OCI-LY1 (cell line): ENCODE measurements around the gene UBTD1.

Experiments used
- H2AFZ ChIP-seq: fragments of 200-600 bp; sonication (generic), shearing (Covaris generic); 2 replicates; pipeline ENCODE4 v1.6.0; 2014; ENCODE audit warnings: antibody characterized with exemption, mild to moderate bottlenecking, low read length
- H3F3A ChIP-seq: fragments of 200-600 bp; sonication (generic), shearing (Covaris generic); 2 replicates; pipeline ENCODE4 v1.6.0; 2014; ENCODE audit warnings: mild to moderate bottlenecking, antibody characterized with exemption, low read length, moderate library complexity; ENCODE audit not compliant: insufficient read depth
- H3K27ac ChIP-seq: fragments of 200-600 bp; sonication (generic); 2 replicates; pipeline ENCODE4 v1.5.1; 2014; ENCODE audit warnings: low read length, mixed run types, mild to moderate bottlenecking, low read depth; ENCODE audit not compliant: poor library complexity, severe bottlenecking
- H3K27me3 ChIP-seq: fragments of 200-600 bp; sonication (generic); 2 replicates; pipeline ENCODE4 v1.6.0; 2014; ENCODE audit warnings: antibody characterized with exemption, mild to moderate bottlenecking, low read length, moderate library complexity; ENCODE audit not compliant: insufficient read depth
- H3K36me3 ChIP-seq: fragments of 200-600 bp; sonication (generic); 2 replicates; pipeline ENCODE4 v1.6.1; 2014; ENCODE audit warnings: mild to moderate bottlenecking, antibody characterized with exemption, low read length, moderate library complexity, mixed read lengths; ENCODE audit not compliant: insufficient read depth
- H3K4me1 ChIP-seq: fragments of 200-600 bp; sonication (generic); 2 replicates; pipeline ENCODE4 v1.5.1; 2014; ENCODE audit warnings: mild to moderate bottlenecking, low read length, moderate library complexity; ENCODE audit not compliant: insufficient read depth, severe bottlenecking
- H3K4me2 ChIP-seq: fragments of 200-600 bp; sonication (generic), shearing (Covaris generic); 2 replicates; pipeline ENCODE4 v1.6.1; 2014; ENCODE audit warnings: low read length
- H3K4me3 ChIP-seq: fragments of 200-600 bp; sonication (generic); 2 replicates; pipeline ENCODE4 v1.5.1; 2014; ENCODE audit warnings: low read length, low read depth, mild to moderate bottlenecking, mixed read lengths; ENCODE audit not compliant: poor library complexity, severe bottlenecking
- H3K79me2 ChIP-seq: fragments of 200-600 bp; shearing (Covaris generic); 2 replicates; pipeline ENCODE4 v1.6.1; 2016; ENCODE audit warnings: mixed run types, low read length, mixed read lengths; ENCODE audit not compliant: insufficient read depth
- H3K9ac ChIP-seq: fragments of 200-600 bp; sonication (generic), shearing (Covaris generic); 2 replicates; pipeline ENCODE4 v1.6.1; 2014; ENCODE audit warnings: mild to moderate bottlenecking, low read length, mixed read lengths
- H3K9me2 ChIP-seq: fragments of 200-600 bp; sonication (generic), shearing (Covaris generic); 2 replicates; pipeline ENCODE4 v1.6.1; 2014; ENCODE audit warnings: low read depth, mild to moderate bottlenecking, low read length, mixed read lengths
- H3K9me3 ChIP-seq: fragments of 200-600 bp; shearing (Covaris generic); 2 replicates; pipeline ENCODE4 v1.6.1; 2014; ENCODE audit warnings: low read length, mixed read lengths
- H4K20me1 ChIP-seq: fragments of 200-600 bp; sonication (generic), shearing (Covaris generic); 2 replicates; pipeline ENCODE4 v1.6.0; 2016; ENCODE audit warnings: mild to moderate bottlenecking, low read length; ENCODE audit not compliant: insufficient read depth
- EZH2 ChIP-seq: fragments of 200-600 bp; sonication (generic), shearing (Covaris generic); IDR thresholded peaks from 2 replicates; pipeline ENCODE4 v1.8.0; 2017; ENCODE audit warnings: borderline replicate concordance, mixed run types, mild to moderate bottlenecking, antibody characterized with exemption, low read length, moderate library complexity, mixed read lengths
- TF ChIP-seq, protein P1 (sequence below): fragments of 200-600 bp; sonication (generic), shearing (Covaris generic); IDR thresholded peaks from 2 replicates; pipeline ENCODE4 v1.5.1; 2017; ENCODE audit warnings: mild to moderate bottlenecking, antibody characterized with exemption, low read length, moderate library complexity, mixed read lengths

The UBTD1 gene

DNA sequence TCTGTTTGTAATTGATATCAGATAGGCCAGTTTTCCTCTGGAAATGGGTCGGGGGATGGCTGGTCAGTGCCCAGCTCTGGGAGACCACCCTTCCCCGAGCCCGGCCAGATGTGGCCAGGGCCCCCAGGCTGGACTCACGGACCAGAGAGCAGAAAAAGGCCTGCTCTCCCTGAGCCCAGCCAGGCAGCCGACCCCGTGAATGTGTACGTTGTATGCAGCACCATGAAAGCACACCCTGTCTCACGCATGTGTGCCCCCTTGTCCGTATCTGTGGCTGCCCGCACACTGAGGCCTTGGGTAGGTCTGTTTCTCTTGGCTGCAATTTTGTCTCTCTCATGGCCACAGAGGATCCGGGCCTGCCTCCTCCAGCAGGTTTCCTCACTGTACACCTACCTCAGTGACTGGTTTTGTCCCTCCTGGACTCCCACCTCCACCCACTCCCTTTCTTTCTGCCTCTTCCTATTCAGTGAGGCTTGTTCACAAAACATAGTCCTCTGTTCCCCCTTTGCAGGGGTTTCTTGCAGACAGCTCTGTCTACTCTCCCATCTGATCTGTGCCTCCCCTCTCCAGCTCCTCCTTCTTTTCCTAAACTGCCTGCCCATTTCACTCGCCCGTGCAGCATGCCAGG, 50.2 kb downstream of the UBTD1 start:
- Histone ChIP-seq H3K9me3 (no peaks in the 10 kb centered on the region), H4K20me1 (no peaks in the 10 kb centered on the region), H2AFZ (no peak overlapping the region), H3K9me2 (no peaks in the 10 kb centered on the region), H3K4me1 (no peaks in the 10 kb centered on the region), H3K4me3 (no peak overlapping the region), H3K27ac (no peak overlapping the region), H3K9ac (no peak overlapping the region), H3K27me3 (no peaks in the 10 kb centered on the region), H3F3A (no peaks in the 10 kb centered on the region), H3K79me2 (no peaks in the 10 kb centered on the region), H3K4me2 (no peak overlapping the region), H3K36me3 (no peaks in the 10 kb centered on the region)
- TF ChIP-seq, protein P1, sequence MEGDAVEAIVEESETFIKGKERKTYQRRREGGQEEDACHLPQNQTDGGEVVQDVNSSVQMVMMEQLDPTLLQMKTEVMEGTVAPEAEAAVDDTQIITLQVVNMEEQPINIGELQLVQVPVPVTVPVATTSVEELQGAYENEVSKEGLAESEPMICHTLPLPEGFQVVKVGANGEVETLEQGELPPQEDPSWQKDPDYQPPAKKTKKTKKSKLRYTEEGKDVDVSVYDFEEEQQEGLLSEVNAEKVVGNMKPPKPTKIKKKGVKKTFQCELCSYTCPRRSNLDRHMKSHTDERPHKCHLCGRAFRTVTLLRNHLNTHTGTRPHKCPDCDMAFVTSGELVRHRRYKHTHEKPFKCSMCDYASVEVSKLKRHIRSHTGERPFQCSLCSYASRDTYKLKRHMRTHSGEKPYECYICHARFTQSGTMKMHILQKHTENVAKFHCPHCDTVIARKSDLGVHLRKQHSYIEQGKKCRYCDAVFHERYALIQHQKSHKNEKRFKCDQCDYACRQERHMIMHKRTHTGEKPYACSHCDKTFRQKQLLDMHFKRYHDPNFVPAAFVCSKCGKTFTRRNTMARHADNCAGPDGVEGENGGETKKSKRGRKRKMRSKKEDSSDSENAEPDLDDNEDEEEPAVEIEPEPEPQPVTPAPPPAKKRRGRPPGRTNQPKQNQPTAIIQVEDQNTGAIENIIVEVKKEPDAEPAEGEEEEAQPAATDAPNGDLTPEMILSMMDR, result no peak
- TF ChIP-seq EZH2, result no peak

DNA sequence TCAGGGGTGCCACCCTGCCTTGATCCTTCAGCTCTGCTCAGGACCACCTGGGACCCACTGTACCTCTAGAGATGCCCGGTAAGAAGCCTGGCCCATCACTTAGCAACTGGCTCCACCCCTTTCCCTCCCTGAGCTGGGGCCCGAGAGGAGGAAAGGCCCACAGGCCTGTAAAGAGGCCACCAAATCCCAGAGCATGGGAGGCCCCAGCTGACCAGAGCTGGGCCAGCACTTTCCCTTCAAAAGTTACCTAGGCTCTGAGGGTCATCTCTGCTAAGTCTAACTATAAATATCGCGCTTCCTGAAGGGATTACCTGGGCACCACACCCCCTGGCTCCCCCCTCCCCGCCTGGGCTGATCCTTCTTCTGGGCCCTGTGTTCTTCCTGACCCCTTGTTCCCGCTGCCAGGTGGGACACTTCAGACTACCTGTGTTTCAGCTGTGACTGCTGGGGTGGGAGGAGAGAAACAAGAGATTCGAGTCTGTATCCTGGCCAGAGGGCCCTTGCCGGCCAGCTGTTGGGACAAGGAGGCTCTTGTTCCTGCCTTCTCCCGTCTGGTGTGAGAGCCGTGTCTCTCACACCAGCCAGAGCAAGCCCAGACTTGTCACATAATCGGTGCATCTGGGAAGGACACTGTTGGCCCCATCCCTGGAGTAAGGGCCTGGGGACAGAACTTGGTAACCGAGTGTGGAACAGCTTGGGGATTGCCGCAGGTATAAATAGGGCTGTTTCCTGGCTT, 51.0 kb downstream of the UBTD1 start:
- H3K27me3 ChIP-seq, result no peaks in the 10 kb centered on the region
- H3K4me1 ChIP-seq, result no peaks in the 10 kb centered on the region
- no peaks in the 10 kb centered on the region for H3K79me2 ChIP-seq
- H3K4me3 ChIP-seq, result no peak overlapping the region
- H2AFZ ChIP-seq, result no peak overlapping the region
- H3K36me3 ChIP-seq, result no peaks in the 10 kb centered on the region
- H3K9ac ChIP-seq, result no peak overlapping the region
- H3K9me3 ChIP-seq, result no peaks in the 10 kb centered on the region
- H3F3A ChIP-seq, result no peaks in the 10 kb centered on the region
- no peaks in the 10 kb centered on the region for H3K9me2 ChIP-seq
- H3K4me2 ChIP-seq, result no peak overlapping the region
- no peak overlapping the region for H3K27ac ChIP-seq
- TF ChIP-seq, protein P1, result no peak
- no peak for TF ChIP-seq EZH2
- no peaks in the 10 kb centered on the region for H4K20me1 ChIP-seq

DNA sequence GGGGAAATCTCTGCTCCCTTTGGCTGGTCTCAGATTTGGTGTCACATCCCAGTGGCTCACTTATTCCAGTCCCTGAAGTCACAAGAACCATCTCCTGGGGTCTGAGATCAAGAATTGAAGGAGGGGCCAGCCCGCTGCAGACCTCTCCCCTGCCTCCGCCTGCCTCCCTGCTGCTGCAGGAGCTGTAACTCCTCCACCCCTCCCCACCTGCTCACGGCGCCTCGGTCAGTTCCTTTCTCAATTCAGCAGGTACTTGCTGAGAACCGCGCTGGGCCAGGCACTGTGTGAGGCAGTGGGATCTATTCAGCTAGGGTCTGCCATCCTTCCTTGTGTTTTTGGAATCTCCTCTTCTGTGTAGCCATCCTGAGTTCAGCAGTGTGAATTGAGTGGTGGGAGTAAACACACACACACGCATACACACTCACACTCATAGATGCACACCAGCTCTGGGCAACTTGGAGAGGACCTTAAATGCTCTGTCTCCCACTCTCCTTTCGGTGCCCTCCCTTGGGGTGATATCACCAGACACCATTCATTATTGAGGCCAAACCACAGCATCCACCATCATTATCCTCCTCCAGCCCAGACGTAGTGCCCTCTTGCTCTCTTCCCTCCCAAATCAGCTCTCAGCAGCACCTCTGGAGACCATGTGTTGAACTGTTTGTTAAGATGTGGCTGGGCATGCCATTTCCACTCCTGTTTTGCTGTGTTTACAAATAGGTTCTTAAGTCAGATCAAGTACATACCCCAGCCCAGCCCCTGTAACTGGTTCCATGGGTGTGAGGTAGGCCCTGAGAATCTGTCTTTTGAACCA, 51.8 kb downstream of the UBTD1 start:
- H3K27ac ChIP-seq, result no peak overlapping the region
- H3K4me2 ChIP-seq, result no peak overlapping the region
- H3K4me1 ChIP-seq, result no peaks in the 10 kb centered on the region
- H3K4me3 ChIP-seq, result no peak overlapping the region
- H3K9me3 ChIP-seq, result no peaks in the 10 kb centered on the region
- no peak overlapping the region for H2AFZ ChIP-seq
- no peaks in the 10 kb centered on the region for H3K9me2 ChIP-seq
- H3K9ac ChIP-seq, result no peak overlapping the region
- H4K20me1 ChIP-seq, result no peaks in the 10 kb centered on the region
- H3K79me2 ChIP-seq, result no peaks in the 10 kb centered on the region
- H3F3A ChIP-seq, result no peaks in the 10 kb centered on the region
- TF ChIP-seq, protein P1, result no peak
- TF ChIP-seq EZH2, result no peak
- no peaks in the 10 kb centered on the region for H3K27me3 ChIP-seq
- H3K36me3 ChIP-seq, result no peaks in the 10 kb centered on the region
